WTC11 (cell line): ENCODE measurements around the gene GNB2. TPM values are rescaled to one million over a fixed set of nuclear protein-coding genes. Genes with fewer than 3 reads are reported as not detected.

ENCODE experiments used
- ATAC-seq: fragments of 200-7000 bp; cut with Tn5 transposase; 2 replicates; pipeline ENCODE4 v1.10.0; 2021; ENCODE audit warnings: mild to moderate bottlenecking, moderate library complexity
- CTCF ChIA-PET: fragments of 300-600 bp; sonication (Branson Sonifier 250); formaldehyde crosslinking; loops from one replicate; lab custom pipeline; 2021; ENCODE audit warnings: antibody characterized with exemption; lab: Charles Lee
- POLR2A ChIA-PET: fragments of 350-600 bp; sonication (Branson Sonifier 250); formaldehyde crosslinking; loops from one replicate; lab custom pipeline; 2021; ENCODE audit warnings: antibody characterized with exemption; lab: Charles Lee
- DNase-seq: peaks from one replicate; pipeline ENCODE4 v3.0.0; 2021; ENCODE audit warnings: low spot score
- H3K27ac Mint-ChIP-seq: 2 replicates; pipeline ENCODE4 v1.8.0; 2021; ENCODE audit warnings: mixed read lengths
- H3K27me3 Mint-ChIP-seq: 2 replicates; pipeline ENCODE4 v1.8.0; 2021; ENCODE audit warnings: low read depth, mild to moderate bottlenecking, moderate library complexity, mixed read lengths
- H3K36me3 Mint-ChIP-seq: 2 replicates; pipeline ENCODE4 v1.8.0; 2021; ENCODE audit warnings: mixed read lengths
- H3K4me1 Mint-ChIP-seq: 2 replicates; pipeline ENCODE4 v1.8.0; 2022; ENCODE audit warnings: mixed read lengths
- H3K4me3 Mint-ChIP-seq: 2 replicates; pipeline ENCODE4 v1.8.0; 2021; ENCODE audit warnings: mild to moderate bottlenecking, moderate library complexity, mixed read lengths
- H3K9me3 Mint-ChIP-seq: 2 replicates; pipeline ENCODE4 v1.8.0; 2021; ENCODE audit warnings: mixed read lengths
- CREM ChIP-seq: sonication (generic); formaldehyde crosslinking; IDR thresholded peaks from 2 replicates; pipeline ENCODE4 v1.8.1; 2022; ENCODE audit warnings: mild to moderate bottlenecking, missing genetic modification reagents, moderate library complexity
- ETV6 ChIP-seq: sonication (generic); formaldehyde crosslinking; IDR thresholded peaks from 2 replicates; pipeline ENCODE4 v1.8.1; 2022; ENCODE audit warnings: mild to moderate bottlenecking, missing genetic modification reagents
- FOXK1 ChIP-seq: sonication (generic); formaldehyde crosslinking; IDR thresholded peaks from 2 replicates; pipeline ENCODE4 v1.8.0; 2022; ENCODE audit warnings: mild to moderate bottlenecking, moderate library complexity, missing genetic modification reagents
- GRHL2 ChIP-seq: fragments of 250-450 bp; sonication (Bioruptor Pico); IDR thresholded peaks from 2 replicates; pipeline ENCODE4 v1.8.0; 2022; ENCODE audit warnings: mild to moderate bottlenecking, moderate library complexity; ENCODE audit not compliant: insufficient replicate concordance, severe bottlenecking
- NFE2L1 ChIP-seq: sonication (generic); formaldehyde crosslinking; IDR thresholded peaks from 2 replicates; pipeline ENCODE4 v1.8.1; 2023; ENCODE audit warnings: missing genetic modification reagents
- TEAD1 ChIP-seq: sonication (generic); formaldehyde crosslinking; IDR thresholded peaks from 2 replicates; pipeline ENCODE4 v1.8.0; 2022; ENCODE audit warnings: mild to moderate bottlenecking, missing genetic modification reagents
- ZNF263 ChIP-seq: sonication (generic); formaldehyde crosslinking; IDR thresholded peaks from 2 replicates; pipeline ENCODE4 v1.8.1; 2022; ENCODE audit warnings: low read depth, mild to moderate bottlenecking, moderate library complexity, missing genetic modification reagents
- total RNA-seq: library from RNA; stranded (reverse); gene quantifications from 3 replicates; pipeline ENCODE4 v1.2.3, GENCODE V29; 2021
- TF ChIP-seq, protein P1 (sequence below): fragments of 250-450 bp; sonication (Bioruptor Pico); IDR thresholded peaks from 2 replicates; pipeline ENCODE4 v1.9.0; 2021; ENCODE audit warnings: mild to moderate bottlenecking
- TF ChIP-seq, protein P2 (sequence below): sonication (generic); formaldehyde crosslinking; IDR thresholded peaks from 2 replicates; pipeline ENCODE4 v1.8.1; 2023; ENCODE audit warnings: mild to moderate bottlenecking, missing genetic modification reagents
- TF ChIP-seq, protein P3 (sequence below): fragments of 200-600 bp; IDR thresholded peaks from 2 replicates; pipeline ENCODE4 v1.8.0; 2022; ENCODE audit warnings: antibody characterized with exemption
- TF ChIP-seq, protein P4 (sequence below): sonication (generic); formaldehyde crosslinking; IDR thresholded peaks from 2 replicates; pipeline ENCODE4 v1.8.1; 2022; ENCODE audit warnings: mild to moderate bottlenecking, moderate library complexity, missing genetic modification reagents
- TF ChIP-seq, protein P5 (sequence below): sonication (generic); formaldehyde crosslinking; conservative IDR thresholded peaks from 2 replicates; pipeline ENCODE4 v1.8.1; 2022; ENCODE audit warnings: mild to moderate bottlenecking, missing genetic modification reagents
- TF ChIP-seq, protein P6 (sequence below): sonication (generic); formaldehyde crosslinking; IDR thresholded peaks from 2 replicates; pipeline ENCODE4 v1.8.0; 2023; ENCODE audit warnings: mild to moderate bottlenecking, missing genetic modification reagents
- TF ChIP-seq, protein P7 (sequence below): sonication (generic); formaldehyde crosslinking; IDR thresholded peaks from 2 replicates; pipeline ENCODE4 v1.8.1; 2023; ENCODE audit warnings: mild to moderate bottlenecking, missing genetic modification reagents, moderate library complexity

GNB2 gene
- total RNA-seq, 1 experiment from 2014 or later = 194 TPM

DNA sequence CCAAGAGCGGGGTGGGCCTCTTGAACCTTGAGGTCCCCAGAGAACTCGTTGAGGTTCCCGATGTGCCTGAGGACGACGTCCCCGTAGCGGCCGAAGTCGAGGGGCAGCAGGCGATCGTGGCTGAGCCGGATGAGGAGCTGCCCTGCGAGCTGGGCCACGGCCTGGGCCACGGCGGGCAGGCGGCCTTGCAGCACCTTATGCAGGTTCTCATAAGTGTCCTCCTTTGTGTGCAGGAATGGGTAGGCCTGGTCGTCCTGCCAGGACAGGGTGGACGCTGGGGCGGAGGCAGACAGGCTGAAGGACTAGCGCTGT is 46.3 kb upstream of the GNB2 start:
- H3K36me3 Mint-ChIP-seq = no peaks in the 10 kb centered on the region
- DNase-seq (no peak), ATAC-seq (no peak)
- ChIA-PET POLR2A (no interaction called here), CTCF (interaction anchor here (0.5 to 2.6 kb wide), 4 partner anchors 14 to 78 kb away, joined by 3 to 37 read pairs (median 10); partner anchors contain the start of genes MOSPD3 and POP7)
- H3K27me3 Mint-ChIP-seq = peaks cover 27% of the 10 kb centered on the region
- H3K4me3 Mint-ChIP-seq = peak overlapping the region; percentile 31; the same call in 1 of the 2 replicates
- H3K9me3 Mint-ChIP-seq = no peaks in the 10 kb centered on the region
- no peak overlapping the region for H3K27ac Mint-ChIP-seq
- TF ChIP-seq, protein P1, sequence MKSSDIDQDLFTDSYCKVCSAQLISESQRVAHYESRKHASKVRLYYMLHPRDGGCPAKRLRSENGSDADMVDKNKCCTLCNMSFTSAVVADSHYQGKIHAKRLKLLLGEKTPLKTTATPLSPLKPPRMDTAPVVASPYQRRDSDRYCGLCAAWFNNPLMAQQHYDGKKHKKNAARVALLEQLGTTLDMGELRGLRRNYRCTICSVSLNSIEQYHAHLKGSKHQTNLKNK (CRISPR knock-in tag) = no peak
- TF ChIP-seq, protein P2, sequence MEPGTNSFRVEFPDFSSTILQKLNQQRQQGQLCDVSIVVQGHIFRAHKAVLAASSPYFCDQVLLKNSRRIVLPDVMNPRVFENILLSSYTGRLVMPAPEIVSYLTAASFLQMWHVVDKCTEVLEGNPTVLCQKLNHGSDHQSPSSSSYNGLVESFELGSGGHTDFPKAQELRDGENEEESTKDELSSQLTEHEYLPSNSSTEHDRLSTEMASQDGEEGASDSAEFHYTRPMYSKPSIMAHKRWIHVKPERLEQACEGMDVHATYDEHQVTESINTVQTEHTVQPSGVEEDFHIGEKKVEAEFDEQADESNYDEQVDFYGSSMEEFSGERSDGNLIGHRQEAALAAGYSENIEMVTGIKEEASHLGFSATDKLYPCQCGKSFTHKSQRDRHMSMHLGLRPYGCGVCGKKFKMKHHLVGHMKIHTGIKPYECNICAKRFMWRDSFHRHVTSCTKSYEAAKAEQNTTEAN = no peak
- peaks cover 7% of the 10 kb centered on the region for H3K4me1 Mint-ChIP-seq

DNA sequence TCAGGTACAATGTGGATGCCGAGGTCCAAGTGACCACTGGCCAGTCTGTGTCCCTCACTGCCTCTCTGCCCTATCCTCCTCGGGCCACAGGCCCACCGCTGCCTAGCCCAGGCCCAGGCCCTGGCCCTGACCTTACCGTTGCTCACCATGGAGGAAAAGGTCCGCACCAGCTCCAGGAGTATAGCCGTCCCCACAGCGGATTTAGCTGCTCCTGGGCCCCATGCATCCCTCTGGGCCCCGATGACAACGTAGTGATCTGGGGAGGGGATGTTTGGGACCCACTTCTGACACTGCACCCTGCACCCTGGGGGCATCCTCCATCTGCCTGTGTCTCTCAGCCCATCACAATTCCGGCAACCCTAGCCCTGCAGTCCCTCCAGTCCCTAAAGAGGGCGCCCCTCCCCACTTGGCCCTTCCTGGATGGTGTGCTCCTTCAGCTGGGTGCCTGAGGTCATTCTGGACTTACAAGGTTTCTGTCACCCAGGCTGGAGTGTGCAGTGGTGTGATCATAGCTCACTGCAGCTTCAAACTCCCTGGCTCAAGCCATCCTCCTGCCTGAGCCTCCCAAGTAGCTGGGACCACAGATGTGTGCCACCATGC is 44.3 kb upstream of the GNB2 start:
- Mint-ChIP-seq H3K9me3 (no peaks in the 10 kb centered on the region), H3K27ac (no peak overlapping the region), H3K27me3 (peaks cover 46% of the 10 kb centered on the region), H3K36me3 (no peaks in the 10 kb centered on the region), H3K4me3 (no peak overlapping the region), H3K4me1 (peaks cover 6% of the 10 kb centered on the region)
- peak; percentile 67 for ATAC-seq
- ChIA-PET POLR2A (interaction anchor here (0.5 to 0.8 kb wide), 2 partner anchors 10 to 16 kb away, joined by 4 read pairs; partner anchors contain the start of gene MOSPD3), CTCF (interaction anchor here (0.6 to 2.8 kb wide), 30 partner anchors 9 to 174 kb away, joined by 3 to 33 read pairs (median 5); partner anchors contain the start of genes ACTL6B, AGFG2, FBXO24 and GNB2)
- peak; percentile 87 for DNase-seq
- no peak for TF ChIP-seq FOXK1 (CRISPR knock-in tag)
- TF ChIP-seq, protein P3, sequence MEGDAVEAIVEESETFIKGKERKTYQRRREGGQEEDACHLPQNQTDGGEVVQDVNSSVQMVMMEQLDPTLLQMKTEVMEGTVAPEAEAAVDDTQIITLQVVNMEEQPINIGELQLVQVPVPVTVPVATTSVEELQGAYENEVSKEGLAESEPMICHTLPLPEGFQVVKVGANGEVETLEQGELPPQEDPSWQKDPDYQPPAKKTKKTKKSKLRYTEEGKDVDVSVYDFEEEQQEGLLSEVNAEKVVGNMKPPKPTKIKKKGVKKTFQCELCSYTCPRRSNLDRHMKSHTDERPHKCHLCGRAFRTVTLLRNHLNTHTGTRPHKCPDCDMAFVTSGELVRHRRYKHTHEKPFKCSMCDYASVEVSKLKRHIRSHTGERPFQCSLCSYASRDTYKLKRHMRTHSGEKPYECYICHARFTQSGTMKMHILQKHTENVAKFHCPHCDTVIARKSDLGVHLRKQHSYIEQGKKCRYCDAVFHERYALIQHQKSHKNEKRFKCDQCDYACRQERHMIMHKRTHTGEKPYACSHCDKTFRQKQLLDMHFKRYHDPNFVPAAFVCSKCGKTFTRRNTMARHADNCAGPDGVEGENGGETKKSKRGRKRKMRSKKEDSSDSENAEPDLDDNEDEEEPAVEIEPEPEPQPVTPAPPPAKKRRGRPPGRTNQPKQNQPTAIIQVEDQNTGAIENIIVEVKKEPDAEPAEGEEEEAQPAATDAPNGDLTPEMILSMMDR = peak; percentile 42; the same call in 1 of the 2 replicates

DNA sequence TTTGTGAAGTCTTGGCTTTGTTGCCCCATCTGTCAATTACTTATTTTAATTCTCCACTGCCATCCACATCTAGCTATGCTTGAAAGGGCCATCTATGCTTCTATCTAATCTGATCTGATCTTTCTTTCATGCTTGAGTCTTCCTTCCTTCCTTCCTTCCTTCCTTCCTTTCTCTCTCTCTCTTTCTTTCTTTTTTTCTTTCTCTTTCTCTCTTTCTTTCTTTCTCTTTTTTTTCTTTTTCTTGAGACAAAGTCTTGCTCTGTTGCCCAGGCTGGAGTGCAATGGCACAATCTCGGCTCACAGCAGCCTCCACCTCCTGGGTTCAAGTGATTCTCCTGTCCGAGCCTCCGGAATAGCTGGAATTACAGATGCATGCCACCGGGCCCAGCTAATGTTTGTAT is 43.5 kb upstream of the GNB2 start:
- POLR2A ChIA-PET = interaction anchor here (0.5 to 0.8 kb wide), 2 partner anchors 9 to 17 kb away, joined by 4 read pairs; partner anchors contain the start of gene MOSPD3
- H3K27me3 Mint-ChIP-seq = peaks cover 47% of the 10 kb centered on the region
- ATAC-seq = no peak

DNA sequence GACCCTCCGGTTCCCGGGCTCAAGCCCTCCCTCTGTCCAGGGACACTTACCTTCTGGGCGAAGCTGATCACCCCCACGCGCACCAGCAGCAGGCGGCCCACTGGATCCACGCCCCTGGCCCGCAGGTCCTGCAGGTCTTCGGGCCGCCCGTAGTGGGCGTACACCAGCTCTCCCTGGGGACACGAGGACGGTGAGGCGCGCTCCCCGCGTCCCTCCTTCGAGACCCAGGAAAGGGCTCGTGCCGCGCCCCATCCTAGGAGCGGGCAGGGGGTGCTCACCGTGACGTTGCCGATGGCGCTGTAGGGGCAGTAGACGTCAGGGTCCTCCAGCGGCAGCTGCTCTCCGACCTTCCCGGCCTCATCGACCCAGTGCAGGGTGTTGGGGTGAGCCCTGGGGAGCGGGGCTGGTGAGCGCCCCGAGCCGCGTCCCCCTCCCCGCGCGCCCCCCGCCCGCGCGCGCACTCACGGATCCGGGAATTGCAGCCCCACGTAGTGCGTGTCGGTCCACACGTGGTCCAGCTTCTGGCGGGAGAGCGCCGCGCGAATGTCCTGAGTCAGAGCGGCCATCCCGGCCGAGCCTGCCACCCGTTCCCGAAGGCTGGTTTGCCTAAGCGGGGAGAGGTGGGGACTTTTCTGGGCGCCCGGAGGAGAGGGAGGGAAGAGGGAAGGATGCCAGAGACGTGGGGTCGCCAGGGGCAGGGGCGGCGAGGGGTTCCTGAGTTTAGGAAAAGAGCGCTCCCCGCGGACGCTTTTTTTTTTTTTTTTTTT is 40.4 kb upstream of the GNB2 start:
- H3K36me3 Mint-ChIP-seq = no peaks in the 10 kb centered on the region
- ATAC-seq (peak; percentile 40), DNase-seq (peak; percentile 67)
- POLR2A ChIA-PET = interaction anchor here (0.7 to 1.6 kb wide), 7 partner anchors 21 to 354 kb away, joined by 3 to 12 read pairs (median 3); partner anchors contain the start of genes FBXO24, GNB2, LRCH4 and MOSPD3
- peaks cover 41% of the 10 kb centered on the region for H3K27me3 Mint-ChIP-seq
- H3K9me3 Mint-ChIP-seq = no peaks in the 10 kb centered on the region
- H3K27ac Mint-ChIP-seq = no peak overlapping the region
- peaks cover 3% of the 10 kb centered on the region for H3K4me1 Mint-ChIP-seq
- CTCF ChIA-PET = interaction anchor here (0.5 to 4.2 kb wide), 53 partner anchors 9 to 1629 kb away, joined by 3 to 67 read pairs (median 5); partner anchors contain the start of genes ACTL6B, AGFG2, FBXO24 and GNB2
- peak overlapping the region; percentile 76 for H3K4me3 Mint-ChIP-seq
- TF ChIP-seq ETV6 (CRISPR knock-in tag) = peak; percentile 80; the same call in 1 of the 2 replicates
- TF ChIP-seq, protein P4, sequence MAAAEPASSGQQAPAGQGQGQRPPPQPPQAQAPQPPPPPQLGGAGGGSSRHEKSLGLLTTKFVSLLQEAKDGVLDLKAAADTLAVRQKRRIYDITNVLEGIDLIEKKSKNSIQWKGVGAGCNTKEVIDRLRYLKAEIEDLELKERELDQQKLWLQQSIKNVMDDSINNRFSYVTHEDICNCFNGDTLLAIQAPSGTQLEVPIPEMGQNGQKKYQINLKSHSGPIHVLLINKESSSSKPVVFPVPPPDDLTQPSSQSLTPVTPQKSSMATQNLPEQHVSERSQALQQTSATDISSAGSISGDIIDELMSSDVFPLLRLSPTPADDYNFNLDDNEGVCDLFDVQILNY (CRISPR knock-in tag) = 0 out of 2 replicates have a peak, but pooled peaks have one; percentile 42
- TF ChIP-seq, protein P5, sequence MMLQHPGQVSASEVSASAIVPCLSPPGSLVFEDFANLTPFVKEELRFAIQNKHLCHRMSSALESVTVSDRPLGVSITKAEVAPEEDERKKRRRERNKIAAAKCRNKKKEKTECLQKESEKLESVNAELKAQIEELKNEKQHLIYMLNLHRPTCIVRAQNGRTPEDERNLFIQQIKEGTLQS = no peak
- TF ChIP-seq NFE2L1 (CRISPR knock-in tag) = no peak; the same call in 1 of the 2 replicates
- 0 out of 2 replicates have a peak, but pooled peaks have one; percentile 45 for TF ChIP-seq CREM (CRISPR knock-in tag)
- no peak; the same call in 1 of the 2 replicates for TF ChIP-seq ZNF263
- TF ChIP-seq, protein P6, sequence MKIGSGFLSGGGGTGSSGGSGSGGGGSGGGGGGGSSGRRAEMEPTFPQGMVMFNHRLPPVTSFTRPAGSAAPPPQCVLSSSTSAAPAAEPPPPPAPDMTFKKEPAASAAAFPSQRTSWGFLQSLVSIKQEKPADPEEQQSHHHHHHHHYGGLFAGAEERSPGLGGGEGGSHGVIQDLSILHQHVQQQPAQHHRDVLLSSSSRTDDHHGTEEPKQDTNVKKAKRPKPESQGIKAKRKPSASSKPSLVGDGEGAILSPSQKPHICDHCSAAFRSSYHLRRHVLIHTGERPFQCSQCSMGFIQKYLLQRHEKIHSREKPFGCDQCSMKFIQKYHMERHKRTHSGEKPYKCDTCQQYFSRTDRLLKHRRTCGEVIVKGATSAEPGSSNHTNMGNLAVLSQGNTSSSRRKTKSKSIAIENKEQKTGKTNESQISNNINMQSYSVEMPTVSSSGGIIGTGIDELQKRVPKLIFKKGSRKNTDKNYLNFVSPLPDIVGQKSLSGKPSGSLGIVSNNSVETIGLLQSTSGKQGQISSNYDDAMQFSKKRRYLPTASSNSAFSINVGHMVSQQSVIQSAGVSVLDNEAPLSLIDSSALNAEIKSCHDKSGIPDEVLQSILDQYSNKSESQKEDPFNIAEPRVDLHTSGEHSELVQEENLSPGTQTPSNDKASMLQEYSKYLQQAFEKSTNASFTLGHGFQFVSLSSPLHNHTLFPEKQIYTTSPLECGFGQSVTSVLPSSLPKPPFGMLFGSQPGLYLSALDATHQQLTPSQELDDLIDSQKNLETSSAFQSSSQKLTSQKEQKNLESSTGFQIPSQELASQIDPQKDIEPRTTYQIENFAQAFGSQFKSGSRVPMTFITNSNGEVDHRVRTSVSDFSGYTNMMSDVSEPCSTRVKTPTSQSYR = peak; percentile 40; the same call in 1 of the 2 replicates
- TF ChIP-seq TEAD1 (CRISPR knock-in tag) = peak; percentile 65; the same call in 1 of the 2 replicates

More for the DNA sequence above, 43.5 kb upstream of the GNB2 start:
- no peaks in the 10 kb centered on the region for H3K36me3 Mint-ChIP-seq
- TF ChIP-seq, protein P4 (CRISPR knock-in tag) = no peak
- TF ChIP-seq, protein P7, sequence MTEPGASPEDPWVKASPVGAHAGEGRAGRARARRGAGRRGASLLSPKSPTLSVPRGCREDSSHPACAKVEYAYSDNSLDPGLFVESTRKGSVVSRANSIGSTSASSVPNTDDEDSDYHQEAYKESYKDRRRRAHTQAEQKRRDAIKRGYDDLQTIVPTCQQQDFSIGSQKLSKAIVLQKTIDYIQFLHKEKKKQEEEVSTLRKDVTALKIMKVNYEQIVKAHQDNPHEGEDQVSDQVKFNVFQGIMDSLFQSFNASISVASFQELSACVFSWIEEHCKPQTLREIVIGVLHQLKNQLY (CRISPR knock-in tag) = no peak
- TF ChIP-seq GRHL2 (CRISPR knock-in tag) = no peak
- no peak overlapping the region for H3K4me3 Mint-ChIP-seq
- H3K4me1 Mint-ChIP-seq = peaks cover 5% of the 10 kb centered on the region
- no peak for DNase-seq
- H3K9me3 Mint-ChIP-seq = no peaks in the 10 kb centered on the region
- H3K27ac Mint-ChIP-seq = no peak overlapping the region
- CTCF ChIA-PET = interaction anchor here (0.6 to 2.8 kb wide), 18 partner anchors 10 to 175 kb away, joined by 3 to 33 read pairs (median 6); partner anchors contain the start of genes ACTL6B, AGFG2, GNB2 and MOSPD3
